HG02623 (cell line): ENCODE results near the gene SLC1A2.

ENCODE experiments used
- ATAC-seq: cut with Tn5 transposase; IDR thresholded peaks from one replicate; pipeline ENCODE4 v1.9.1; 2021; ENCODE audit warnings: moderate library complexity; ENCODE audit not compliant: unreplicated experiment

Gene SLC1A2

GRCh38 chr11:35277827-35278226 lies 141.5 kb downstream of the SLC1A2 start:
- ATAC-seq: no peak

DNA sequence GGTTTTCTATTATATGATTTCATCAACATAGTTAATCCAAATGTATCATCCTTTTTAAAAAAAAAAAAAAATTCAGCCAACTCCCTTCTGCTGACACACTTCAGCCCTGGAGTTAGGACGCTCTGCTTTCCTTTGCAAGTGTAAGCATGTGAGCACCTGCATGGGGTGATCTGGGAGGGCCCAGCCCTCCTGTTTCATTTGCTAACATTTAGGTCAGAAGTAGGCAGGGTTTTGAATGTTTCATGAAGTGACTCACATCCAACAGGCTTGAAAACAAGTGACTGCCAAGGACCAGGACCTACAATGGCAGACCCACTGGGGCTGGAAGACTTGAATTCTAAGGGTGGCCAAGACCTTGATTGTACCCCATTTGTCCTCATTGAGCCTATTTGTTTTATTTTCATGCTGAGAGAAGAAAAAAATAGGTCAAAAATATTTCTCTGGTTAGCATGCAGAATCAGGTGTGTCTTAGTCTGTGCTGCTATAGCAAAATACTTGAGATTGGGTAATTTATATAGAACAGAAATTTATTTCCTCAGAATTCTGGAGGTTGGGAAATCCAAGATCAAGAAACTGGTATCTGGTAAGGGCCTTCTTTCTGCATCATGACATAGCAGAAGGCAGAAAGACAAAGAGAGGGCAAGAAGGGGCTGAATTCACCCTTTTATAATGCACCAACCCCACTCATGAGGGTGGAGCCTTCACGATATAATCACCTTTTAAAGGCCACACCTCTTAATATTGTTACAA lies 142.8 kb downstream of the SLC1A2 start:
- no peak for ATAC-seq

DNA sequence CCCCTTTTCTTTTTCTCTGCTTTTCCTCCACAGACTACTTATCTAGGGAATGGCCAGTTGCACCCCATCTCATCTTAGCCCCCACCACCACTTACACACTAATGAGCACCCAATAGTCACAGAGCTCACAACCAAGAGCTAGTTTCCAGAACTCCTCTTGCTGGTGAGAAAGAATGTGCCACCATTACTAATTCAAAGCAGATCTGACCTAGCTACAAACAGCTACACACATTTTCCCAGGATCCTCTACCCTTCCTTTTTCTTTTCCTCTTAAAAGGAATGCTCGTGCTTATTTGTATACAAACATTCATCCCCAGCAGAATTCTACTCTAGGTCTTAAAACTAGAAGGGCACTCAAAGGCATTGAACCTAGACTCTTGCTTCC lies 143.6 kb downstream of the SLC1A2 start:
- ATAC-seq: no peak

DNA sequence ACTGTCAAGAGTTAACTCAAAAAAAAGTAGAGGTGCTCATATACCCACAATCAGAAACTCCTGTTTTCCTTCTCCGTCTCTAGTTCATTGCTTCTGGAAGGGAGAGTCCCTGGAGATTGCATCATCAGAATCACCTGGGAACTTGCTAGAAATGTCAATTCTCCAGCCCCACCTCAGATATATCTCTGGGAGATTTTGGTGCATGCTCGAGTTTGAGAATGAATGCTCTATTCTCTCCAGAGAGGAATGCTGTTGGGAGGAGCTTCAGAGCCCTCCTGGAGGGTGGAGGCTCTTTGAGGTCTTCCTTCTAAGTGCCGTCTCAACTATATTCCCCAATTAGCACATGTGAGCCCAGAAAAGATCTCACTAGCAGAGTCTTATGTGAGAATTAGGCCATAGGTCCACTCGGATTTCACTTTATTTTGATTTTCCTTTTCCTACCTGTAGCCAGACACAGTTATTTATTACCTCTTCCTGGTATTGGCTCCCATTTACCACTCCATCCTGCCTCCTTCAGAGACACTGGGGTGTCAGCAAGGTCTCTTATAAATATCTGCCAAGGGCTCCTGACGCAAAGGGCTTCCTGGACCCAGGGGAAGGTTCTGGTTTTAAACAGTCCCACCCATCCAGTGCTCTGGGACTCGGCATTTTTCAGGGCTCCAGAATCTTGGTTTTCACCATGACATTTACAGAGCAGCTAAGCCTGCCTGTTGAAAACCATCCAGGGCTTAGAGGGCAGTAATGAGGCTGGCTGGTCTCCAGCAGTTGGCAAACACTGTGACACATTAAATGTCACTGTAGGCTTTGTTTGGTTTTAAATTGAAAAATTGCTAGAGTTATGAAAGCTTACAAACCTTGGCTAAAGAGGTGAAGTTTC lies 144.2 kb downstream of the SLC1A2 start:
- ATAC-seq: no peak

DNA sequence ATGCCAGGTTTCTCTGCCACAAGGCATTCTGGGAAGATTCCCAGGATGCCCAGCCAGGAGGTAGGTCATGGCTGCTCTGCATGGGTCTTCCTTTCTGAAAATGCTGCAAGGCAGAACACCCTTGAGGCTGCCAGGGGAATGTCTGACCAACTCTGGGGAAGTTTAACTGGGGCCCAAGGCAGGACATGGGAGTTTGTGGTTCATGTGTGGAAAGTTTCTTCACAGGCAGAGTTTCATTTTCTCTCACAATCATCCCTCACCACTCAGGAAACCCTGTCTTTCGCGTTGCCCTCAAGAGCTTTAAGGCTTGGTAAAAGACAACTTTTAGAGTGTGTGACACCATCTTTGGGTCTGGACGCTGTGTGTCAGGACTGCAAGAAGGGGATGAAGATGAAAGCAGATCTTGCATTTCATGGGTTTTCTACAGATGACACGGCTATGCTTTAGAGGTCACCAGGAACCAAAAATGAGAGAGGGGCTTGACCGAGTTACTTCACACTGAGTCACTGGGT lies 146.9 kb downstream of the SLC1A2 start:
- peak; percentile 91 for ATAC-seq

- no peak for ATAC-seq
These were observed 148.3 kb downstream of the SLC1A2 start for GRCh38 chr11:35271031-35271430.

DNA sequence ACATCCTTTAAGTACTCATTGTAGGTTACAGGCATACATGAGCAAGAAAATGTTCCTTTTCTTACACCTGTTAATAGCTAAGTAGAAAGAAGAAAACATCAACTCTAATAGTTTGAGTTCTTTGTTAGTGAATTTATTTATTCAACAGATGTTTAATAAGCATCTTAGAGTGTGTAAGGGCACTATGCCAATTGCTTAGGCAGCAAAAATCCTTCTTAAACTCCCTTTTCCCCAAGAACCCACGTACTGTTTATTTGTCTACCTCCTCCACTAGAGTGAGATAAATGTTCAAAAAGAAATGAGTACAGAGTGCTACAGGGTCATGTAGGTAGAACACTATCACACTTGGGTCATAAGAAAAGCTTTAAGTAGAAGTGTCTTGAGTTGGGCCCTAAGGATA lies 149.0 kb downstream of the SLC1A2 start:
- no peak for ATAC-seq

GRCh38 chr11:35267504-35267903 lies 151.9 kb downstream of the SLC1A2 start:
- no peak for ATAC-seq

DNA sequence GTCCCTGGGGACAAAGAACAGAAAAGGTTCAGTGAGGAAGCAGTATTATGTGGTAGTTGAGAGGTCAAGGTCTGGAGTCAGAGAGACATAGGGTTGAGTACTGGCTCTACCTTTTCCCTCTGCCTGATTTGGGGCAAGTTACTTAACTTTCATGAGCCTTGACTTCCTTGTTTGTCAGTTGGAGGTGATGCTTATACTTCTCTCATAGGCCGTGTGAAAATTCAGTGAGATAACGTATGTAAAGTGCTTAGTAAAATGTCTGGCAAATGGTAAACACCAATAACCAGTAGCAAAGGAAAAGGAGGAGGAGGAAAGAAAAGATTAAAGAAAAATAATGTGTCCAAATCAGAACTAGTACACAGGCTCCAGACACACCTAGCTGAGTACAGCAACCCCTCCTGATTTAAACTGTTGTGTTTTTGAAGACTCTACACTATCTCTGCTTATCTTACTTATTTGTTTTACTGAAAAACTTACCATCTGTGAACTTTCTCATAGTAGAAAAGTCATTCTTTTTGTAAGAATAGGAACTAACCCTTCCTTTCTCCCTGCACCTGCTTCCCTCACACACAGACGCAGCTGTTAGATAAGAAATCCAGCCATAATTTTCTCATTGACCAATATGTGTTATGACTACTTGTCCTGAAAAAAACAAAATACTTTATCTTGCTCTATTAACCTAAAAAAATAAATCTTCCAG lies 153.5 kb downstream of the SLC1A2 start:
- ATAC-seq: no peak

GRCh38 chr11:35262735-35263134 lies 156.6 kb downstream of the SLC1A2 start:
- no peak for ATAC-seq

- no peak for ATAC-seq
These were observed 157.3 kb downstream of the SLC1A2 start for GRCh38 chr11:35262056-35262455.

DNA sequence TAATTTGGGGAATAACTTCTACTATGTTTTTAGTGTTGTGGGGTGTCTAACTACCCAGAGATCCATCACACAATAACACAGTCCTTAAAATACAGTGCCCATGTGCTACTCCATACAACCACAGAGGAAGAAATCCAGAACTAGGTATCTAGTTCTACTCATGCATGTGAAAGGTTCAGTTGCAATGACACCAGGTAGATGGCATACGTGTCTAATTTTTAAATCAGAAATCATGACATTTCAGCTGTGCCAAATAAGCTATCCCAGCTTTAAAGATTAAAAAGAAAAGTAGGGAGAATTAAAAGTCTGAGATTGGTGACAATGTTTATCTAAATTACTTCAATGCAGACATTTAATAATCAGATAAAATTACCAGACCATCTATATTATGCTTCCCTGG lies 158.2 kb downstream of the SLC1A2 start:
- no peak for ATAC-seq

- ATAC-seq: no peak
These were observed 158.9 kb downstream of the SLC1A2 start for GRCh38 chr11:35260342-35260985.

- no peak for ATAC-seq
These were observed 159.8 kb downstream of the SLC1A2 start for GRCh38 chr11:35259529-35259928.

DNA sequence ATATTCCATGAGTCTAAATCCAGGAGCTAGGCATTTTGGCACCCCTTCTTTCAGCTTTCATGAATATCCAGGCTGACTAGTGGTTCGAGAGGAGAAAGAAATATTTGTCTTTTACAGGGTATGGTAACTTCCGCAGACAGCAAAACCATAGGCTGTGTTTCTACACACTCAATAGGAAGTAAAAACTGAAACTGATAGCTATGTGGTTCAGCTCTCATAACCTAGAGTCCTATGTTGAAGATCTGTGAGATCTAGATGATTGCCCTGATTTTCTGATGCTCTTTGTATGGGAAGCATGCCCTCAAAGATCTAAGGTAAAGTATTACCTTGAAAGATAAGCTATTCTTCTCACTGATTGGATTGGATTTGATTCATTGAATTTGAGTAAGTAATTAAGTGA lies 162.1 kb downstream of the SLC1A2 start:
- ATAC-seq: peak; percentile 99

GRCh38 chr11:35256296-35256695 lies 163.1 kb downstream of the SLC1A2 start:
- ATAC-seq: no peak

GRCh38 chr11:35255514-35255913 lies 163.8 kb downstream of the SLC1A2 start:
- no peak for ATAC-seq

DNA sequence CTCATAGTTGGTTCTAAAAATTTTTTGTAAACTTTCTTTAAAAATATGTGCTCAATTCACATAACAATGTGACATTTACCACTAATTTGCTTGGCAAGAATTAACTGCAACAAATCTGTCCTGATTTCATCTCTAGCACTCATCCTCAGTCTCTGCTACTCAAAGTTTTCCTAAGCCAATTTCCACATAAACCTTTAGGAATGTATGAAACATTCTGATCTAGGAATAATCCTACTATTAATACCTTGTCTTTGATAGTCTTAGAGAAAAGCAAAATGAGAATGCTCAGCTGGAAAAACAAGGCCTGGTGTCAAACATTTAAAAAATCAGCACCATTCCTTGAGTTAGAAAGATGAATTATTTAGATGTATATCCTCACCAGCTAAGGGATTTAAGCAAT lies 166.1 kb downstream of the SLC1A2 start:
- ATAC-seq: no peak

GRCh38 chr11:35250621-35251020 lies 168.7 kb downstream of the SLC1A2 start:
- ATAC-seq: no peak

- ATAC-seq: no peak
These were observed 169.2 kb downstream of the SLC1A2 start for GRCh38 chr11:35250192-35250591.
